Measurements from ENCODE around the gene TRAPPC6A.

Gene TRAPPC6A

DNA sequence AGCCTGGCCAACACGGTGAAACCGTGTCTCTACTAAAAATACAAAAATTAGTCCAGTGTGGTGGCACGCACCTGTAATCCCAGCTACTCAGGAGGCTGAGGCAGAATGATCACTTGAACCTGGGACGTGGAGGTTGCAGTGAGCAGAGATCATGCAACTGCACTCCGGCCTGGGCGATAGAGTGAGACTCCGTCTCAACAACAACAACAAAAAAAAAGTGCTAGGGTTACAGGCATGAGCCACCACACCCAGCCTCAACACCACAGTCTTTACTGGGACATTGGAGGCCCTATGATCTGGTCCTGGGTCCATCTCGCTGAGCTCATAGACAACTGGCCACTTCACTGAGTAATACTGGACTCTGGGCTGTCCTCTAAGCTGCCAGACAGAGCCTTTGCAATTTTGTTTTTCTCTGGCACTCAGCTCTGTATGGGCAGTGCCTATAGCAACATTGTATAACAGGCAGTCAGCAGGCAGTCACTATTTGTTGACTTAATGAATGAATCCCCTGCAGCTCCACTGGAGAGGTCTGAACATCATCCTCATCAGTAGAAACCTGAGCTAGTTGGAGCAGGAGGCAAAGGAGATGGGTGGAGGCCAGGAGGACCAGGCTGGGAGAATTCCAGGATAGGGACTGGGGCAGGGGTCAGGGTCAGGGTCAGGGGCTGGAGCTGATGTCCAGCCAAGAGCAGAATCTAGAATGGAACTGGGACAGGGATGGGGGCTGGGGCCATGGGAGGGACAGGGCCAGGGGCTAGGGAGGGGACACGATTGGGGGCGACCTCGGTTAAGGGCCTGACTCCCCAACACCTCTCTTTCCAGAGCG, 8.7 kb upstream of the TRAPPC6A start:
- no peak for FAIRE-seq
- DNase-seq (ENCODE audit: insufficient read length, low spot score), result no peak

DNA sequence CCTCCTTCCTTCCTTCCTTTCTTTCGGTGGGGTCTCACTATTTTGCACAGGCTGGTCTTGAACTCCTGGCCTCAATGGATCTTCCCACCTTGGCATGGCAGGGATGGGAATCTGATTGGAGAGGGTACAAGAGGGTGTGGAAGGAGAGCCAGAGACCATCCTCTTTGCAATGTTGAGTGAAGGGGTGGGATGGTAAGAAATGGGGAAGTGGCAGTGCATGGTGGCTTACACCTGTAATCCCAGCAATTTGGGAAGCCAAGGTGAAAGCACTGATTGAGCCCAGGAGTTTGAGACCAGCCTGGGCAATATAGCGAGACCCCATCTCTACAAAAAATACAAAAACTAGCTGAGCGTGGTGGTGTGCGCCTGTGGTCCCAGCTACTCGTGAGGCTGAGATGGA, 6.1 kb upstream of the TRAPPC6A start:
- DNase-seq (ENCODE audit: insufficient read length, low spot score), result no peak
- no peak for FAIRE-seq

DNA sequence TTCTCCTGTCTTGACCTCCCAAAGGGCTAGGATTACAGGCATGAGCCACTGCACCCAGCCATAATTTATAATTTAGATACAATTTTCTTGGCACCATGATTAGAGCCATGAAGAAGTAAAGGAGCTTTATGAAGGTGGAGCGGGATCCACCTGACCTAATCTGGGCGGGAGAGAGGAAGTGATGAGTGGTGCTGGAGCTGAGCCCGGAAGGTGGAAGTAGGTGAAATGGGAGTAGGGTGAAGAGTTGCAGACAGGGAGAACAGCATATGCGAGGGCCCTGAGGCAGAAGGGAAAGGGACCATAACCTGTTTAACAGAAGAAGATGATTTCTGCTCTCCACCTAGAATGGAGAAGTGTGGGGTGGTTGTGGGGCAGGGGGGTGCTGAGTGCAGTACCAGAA, 4.7 kb upstream of the TRAPPC6A start:
- DNase-seq (ENCODE audit: insufficient read length, low spot score) (no peak), FAIRE-seq (no peak)

DNA sequence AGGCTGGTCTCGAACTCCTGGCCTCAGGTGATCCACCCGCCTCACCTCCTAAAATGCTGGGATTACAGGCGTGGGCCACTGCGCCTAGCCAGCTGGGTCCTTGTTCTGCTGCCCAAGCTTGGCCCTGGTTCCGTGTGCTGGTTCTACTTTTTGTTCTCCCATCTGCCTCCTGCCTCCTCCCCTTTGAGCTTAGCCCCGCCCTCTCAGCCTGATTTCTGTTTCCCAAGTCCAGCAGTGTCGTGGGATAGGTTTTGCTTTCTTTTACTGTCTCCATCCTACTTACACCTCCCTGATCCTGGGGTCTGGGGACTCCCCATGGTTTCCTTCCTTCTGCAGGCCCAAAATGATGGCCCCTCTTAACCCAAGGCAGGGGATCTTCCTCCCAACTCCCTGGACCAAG, 2.9 kb upstream of the TRAPPC6A start:
- no peak for FAIRE-seq
- no peak for DNase-seq (ENCODE audit: insufficient read length, low spot score)

DNA sequence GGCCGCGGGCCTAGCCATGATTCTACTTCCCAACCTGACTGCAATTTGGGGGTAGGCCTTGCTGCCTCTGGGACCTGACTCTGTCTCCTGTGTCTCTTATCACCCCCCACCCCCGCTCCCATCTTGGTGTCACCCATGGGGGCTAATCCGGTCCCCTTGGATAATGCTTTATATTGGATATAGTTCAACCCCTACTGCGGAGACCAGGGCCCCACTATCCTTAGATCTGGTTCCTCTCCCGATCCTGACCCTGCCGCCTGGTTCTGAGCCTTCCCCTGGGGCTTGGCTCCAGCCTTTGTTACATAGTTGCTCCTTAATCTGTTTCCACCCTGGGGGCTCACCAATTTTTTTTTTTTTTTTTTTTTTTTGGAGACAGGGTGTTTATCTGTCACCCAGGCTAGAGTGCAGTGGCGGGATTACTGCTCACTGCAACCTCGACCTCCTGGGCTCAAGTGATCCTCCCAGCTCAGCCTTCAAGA, 1.9 kb upstream of the TRAPPC6A start:
- FAIRE-seq (no peak), DNase-seq (ENCODE audit: insufficient read length, low spot score) (no peak)

DNA sequence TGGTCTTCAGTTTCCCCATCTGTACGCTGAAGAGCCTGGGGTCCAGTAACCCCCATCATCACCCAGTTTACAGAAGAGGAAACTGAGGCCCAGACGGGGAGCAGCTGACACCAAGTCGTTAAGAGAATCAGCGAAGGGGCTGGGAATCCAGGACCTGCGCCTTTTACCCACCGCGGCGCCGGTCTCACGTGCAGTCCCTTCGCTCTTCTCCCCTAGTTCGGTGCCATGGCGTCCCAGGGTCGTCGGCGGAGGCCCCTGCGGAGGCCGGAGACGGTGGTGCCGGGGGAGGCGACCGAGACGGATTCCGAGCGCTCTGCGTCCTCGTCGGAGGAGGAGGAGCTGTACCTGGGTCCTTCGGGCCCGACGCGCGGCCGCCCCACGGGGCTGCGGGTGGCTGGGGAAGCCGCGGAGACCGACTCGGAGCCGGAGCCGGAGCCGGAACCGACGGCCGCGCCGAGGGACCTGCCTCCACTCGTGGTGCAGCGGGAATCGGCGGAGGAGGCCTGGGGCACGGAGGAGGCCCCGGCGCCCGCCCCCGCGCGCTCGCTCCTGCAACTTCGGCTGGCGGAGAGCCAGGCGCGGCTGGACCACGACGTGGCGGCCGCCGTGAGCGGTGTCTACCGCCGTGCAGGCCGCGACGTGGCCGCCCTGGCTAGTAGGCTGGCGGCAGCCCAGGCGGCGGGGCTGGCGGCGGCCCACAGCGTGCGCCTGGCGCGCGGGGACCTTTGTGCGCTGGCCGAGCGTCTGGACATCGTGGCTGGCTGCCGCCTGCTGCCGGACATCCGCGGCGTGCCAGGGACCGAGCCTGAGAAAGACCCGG, 1.2 kb upstream of the TRAPPC6A start:
- FAIRE-seq, result no peak
- no peak for DNase-seq (ENCODE audit: insufficient read length, low spot score)

DNA sequence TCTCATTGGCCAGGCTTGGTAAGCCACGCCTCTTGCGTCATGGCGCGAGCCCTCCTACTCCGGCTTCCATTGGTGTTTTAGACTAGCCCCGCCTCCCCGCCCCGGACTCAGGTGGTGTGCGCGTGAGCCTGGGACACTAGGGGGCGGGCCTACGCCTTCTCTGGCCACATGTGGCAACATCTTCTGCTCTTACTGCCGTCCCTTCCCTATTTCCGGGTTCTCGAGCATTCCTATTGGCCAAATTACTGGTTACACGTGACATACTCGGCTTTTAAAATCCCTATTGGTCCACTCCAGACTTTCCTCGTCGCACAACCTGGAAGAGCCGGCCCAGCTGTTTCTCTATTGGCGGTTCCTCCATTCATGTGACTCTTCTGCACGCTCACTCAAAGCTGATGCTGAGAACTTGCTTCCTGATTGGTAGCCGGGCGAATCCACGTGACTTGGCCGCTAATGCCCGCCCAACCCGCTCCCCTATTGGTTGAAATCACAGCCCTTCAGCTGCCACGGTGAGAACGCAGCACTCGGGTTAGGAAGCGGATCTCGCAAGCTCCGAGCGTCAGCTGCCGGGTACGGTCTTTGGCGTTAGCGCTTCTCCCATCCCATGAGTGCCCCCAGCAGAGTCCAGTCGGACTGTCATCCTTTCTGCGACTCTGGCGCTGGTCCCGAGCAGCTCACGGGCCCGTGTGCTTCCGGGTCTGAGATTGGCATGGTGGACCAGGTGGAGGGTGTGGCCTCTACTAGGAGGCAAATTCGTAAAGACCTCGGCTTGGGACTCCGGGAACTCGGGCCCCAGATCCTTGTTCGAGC, 430 bp upstream of the TRAPPC6A start, which contains the start of gene BLOC1S3:
Gene BLOC1S3, plus strand, starts transcription at position 523 of the 810 bp plus-strand sequence. CDS start 513 bp downstream, outside the sequence.
- FAIRE-seq (peak; percentile 92), DNase-seq (ENCODE audit: insufficient read length, low spot score) (peak; percentile 99)

DNA sequence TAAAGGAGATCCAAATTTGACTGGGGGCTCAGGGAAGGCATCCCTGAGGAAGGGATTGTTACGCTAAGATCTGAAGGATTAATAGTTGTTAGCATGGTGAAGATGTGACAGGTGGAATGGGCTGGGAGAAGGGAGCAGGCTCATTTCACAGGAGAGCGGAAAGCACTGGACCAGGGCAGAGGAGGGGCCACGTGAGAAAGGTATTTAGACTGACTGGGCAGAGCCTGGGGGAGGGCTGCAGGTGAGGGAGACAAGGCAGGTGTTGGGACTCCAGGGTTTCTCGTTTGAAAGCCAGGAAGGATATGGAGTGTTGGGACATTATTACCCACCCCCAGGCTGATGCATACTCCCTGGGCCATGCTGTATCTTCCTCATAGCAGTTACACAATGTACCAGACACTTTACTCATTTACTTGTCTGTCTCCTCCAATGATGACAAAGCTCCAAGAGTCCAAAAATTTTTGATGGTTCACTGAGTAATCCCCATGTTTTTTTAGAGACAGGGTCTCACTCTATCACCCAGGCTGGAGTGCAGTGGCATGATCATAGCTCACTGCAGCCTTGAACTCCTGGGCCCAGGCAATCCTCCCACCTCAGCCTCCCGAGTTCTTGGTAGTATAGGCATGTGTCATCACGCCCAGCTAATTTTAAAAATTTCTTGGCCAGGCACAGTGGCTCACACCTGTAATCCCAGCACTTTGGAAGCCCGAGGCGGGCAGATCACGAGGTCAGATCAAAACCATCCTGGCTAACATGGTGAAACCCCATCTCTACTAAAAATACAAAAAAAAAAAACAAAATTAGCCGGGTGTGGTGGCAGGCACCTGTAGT, 2.3 kb downstream of the TRAPPC6A start:
- FAIRE-seq (no peak), DNase-seq (ENCODE audit: insufficient read length, low spot score) (no peak)

DNA sequence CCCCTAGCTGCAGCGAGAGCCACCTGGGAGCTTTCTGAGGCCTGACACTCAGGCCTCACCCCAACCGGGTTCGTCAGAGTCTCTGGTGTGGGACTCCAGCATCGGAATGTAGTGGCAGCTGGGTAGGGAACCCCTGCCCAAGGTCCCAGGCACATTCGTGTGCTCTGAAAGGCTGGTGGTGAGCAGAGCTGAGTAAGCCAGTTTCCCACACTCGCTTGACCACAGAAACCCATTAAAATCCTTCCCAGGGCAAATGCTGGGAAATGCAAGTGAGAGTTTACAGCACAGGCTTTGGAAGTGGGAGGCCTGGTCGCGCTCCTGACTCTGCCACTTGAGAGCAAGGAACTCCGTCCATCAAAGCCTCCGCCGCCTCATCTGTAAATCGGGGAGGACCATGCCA, 4.2 kb downstream of the TRAPPC6A start:
- no peak for DNase-seq (ENCODE audit: insufficient read length, low spot score)

DNA sequence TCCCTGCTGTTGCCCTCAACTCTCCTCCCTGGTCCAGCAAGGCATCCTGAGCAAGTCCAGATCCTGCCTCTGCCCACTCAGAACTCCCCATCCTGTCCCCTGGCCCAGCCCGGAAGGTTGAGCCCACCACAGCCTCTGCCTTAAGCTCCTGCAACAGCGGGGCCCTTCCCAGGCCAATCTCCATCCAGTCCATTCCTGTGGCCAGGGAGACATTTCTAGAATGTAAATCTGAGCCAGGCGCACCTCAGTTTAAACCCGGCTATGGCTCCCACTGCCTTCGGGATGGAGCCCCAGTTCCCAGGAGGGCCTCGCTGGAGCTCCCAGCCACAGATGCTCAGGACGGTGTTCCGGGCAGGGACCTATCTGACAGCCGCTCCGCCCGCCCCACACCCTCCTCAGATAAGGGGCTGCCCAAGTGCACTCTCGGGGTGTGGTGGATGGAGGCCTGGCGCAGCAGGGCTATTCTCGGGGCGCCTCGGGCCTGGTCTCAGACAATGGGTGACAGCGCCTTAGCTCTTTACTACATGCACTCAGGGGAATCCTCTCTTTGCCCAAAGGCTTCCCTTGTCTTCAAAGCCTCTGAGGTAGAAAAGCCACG, 5.3 kb downstream of the TRAPPC6A start:
- no peak for DNase-seq (ENCODE audit: insufficient read length, low spot score)
- FAIRE-seq, result no peak

More for the DNA sequence above, 4.2 kb downstream of the TRAPPC6A start:
- no peak for FAIRE-seq

DNA sequence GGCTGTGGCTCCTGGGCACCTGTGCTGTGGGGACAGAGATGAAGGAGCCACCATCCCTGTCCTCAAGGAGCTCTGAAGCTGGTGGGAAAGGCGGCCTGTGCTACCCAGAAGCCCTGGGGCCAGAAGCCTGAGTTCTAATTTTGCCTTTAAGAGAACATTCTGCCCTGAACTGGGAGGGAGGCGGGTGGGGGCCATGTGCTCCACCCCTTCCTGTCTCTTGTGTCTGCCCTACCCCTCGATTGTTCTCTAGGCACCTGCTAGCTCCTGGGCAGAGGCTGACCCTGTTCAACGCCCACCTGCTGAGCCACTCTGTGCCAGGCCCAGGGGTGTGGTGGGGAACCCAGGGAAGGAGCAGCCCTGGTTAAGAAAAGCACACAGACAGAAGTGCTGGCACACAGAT, 5.9 kb downstream of the TRAPPC6A start:
- DNase-seq (ENCODE audit: insufficient read length, low spot score), result no peak
- FAIRE-seq, result no peak

DNA sequence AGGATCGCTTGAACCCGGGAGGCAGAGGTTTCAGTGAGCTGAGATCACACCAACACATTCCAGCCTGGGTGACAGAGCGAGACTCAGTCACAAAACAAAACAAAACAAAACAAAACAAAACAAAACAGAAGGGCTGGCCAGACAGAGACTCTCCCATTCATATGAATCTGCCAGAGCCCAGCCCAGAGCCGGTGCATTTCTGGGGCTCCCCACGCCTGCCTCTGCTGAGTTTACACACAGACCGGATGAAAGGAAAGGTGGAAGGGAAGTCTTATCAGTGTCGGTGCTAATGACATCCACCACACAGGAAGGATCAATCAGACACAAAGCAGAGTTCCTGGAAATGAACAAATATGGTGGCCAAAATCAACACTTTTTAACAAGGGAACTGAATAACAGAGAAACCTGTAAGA, 6.8 kb downstream of the TRAPPC6A start:
- DNase-seq (ENCODE audit: insufficient read length, low spot score), result no peak
- no peak for FAIRE-seq

DNA sequence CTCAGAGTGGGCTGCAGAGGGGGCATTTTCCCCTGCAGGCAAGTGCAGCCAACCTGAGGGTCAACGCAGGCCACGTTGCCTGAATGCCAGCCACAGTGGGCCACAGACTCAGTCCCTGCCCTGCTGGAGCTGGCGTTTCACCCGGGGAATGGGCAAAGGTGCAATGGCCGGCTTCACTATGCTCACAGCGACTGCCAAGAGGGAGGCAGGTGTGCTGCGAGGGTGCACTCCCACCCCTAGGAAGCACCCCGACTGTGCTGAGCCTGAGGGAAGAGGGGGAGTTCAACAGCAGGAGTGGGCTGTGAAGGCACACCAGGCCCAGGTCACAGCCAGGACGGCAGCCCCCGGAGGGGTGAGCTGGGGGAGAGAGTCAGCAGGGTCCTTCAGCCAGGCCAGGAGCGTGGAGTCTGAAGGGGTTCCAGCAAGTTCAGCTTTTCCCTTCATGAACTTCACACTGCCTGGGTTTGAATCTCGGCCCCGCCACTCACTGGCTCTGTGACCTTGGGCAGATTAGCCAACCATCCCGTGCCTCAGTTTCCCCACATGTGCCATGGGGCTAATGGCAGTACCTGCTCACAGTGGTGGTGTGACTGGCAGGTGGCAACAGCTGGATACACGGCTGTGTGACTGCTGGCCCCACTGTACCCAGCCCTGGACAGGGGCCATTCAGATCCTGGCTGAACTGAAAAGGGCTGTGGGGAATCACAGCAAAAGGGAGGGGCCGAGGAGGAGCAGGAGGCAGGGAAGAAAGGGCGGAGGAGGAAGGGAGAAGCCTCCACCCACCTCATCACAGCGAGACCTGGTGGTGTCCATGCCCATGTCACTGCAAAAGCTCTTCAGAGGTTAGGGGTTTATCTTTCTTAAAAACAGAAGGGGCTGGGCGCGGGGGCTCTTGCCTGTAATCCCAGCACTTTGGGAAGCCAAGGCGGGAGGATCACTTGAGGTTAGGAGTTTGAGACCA, 7.6 kb downstream of the TRAPPC6A start:
- DNase-seq (ENCODE audit: insufficient read length, low spot score) (no peak), FAIRE-seq (no peak)

DNA sequence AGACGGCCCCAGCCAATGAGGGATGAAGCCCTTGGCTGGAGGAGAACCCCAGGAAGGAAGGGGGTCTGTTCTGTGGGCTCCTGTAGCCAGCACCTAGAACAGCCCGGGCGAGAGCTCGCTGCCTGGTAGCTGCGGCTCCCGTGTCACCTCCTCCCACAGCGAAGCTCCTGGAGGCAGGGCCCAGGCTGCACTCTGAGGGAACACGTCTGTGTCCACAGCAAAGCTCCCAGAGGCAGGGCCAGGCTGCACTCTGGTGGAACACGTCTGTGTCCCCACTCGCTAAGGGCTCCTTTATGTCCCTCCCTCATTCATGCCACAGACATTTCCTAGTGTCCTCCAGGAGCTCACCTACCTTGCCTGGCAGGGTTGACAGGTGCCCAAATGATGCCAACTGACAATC, 8.4 kb downstream of the TRAPPC6A start:
- FAIRE-seq, result no peak
- no peak for DNase-seq (ENCODE audit: insufficient read length, low spot score)

DNA sequence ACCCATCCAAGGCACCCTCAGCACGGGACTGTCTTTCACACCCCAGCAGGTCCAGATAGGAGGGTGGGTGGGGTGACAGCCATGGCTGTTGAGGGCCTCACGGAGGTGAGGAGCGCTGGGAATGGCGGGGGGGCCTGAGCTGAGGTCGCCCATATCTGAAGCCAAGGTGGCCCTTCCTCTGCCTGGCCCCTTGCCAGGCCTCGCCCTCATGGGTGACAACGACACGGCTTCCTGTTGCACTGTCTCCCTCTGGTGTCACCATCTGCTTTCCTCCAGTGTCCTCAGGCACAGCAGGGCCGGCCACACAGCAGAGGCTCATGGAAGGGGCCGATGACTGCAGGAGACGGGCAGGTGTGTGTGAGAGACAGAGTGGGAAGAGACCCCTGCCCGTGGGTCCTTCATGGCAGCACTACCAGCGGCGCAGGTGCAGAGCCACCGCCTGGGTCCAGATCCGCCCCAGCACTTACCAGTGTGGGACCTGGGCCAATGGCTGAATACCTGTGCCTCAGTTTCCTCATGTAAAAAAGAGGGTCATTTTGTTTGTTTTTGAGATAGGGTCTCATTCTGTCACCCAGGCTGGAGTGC, 9.2 kb downstream of the TRAPPC6A start:
- FAIRE-seq, result no peak

DNA sequence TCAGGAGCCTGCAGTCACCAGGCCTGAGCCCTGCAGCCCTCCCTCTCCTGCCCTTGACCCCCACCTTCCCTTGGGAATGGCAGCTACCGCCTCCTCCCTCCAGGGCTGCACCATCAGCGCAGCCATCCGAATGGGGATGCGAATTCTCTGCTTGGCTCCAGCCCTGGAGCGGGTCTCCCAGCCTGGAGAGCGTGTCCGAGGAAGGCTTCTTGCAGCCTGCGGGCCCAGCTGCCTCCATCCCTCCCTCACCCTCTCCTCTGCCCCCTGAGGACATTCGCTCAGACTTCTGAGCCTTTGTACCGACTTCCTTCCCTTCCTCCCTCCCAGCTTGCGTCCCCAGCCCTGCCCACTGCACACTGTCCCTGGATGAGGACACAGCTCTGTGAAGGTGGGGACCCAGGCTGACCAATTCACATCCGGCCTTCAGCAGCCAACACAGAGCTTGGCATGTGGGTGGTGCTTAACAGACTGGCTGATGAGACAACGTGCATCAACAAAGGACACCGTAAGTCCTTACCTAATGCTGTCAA, 11.2 kb downstream of the TRAPPC6A start:
- FAIRE-seq, result no peak
- DNase-seq (ENCODE audit: insufficient read length, low spot score), result no peak

More for the DNA sequence above, 9.2 kb downstream of the TRAPPC6A start:
- no peak for DNase-seq (ENCODE audit: insufficient read length, low spot score)

DNA sequence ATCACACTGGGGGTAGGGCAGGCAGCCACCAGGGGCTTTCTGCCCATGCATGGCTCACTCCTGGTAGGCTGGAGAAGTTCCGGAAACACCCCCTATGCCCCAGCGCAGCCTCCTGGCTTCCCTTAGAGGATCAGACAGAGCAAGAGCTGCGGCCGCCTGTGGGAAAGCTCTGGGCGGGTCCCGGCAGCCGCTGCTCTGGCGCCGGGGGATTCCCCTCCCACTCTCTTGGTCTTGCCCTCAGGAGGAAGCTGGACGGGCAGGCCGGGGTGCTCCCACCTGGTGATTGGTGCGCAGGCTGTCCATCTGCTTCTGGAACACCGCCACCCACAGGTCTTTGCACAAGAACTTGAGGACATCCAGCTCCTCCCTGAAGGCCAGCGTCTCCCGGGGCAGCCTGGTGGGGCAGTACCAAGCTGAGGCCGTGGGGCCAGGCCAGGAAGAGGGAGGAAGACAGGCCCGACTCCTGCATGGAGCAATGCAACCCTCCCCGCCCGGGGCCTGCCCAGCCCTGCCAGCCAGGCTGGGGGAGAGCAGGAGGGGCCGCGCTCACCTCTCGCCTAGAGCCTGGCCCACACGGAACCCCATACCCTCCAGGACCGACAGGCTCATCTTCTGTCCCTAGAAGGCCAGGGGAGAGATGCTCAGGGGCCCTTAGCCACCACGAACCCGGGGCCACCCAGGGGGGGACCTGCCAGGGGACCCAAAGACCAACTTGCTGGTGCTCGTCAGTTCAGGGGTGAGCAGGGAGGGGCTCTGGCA, 13.3 kb downstream of the TRAPPC6A start:
- no peak for DNase-seq (ENCODE audit: insufficient read length, low spot score)
- FAIRE-seq, result no peak

All from HTR-8/SVneo (cell line).